ENCODE results near the gene PPA1.
"Not testable (repeated sequence)": the region's sequence is repeated elsewhere in the genome, so short reads cannot be mapped to it uniquely, and the experiment has no call there.

PPA1 gene

DNA sequence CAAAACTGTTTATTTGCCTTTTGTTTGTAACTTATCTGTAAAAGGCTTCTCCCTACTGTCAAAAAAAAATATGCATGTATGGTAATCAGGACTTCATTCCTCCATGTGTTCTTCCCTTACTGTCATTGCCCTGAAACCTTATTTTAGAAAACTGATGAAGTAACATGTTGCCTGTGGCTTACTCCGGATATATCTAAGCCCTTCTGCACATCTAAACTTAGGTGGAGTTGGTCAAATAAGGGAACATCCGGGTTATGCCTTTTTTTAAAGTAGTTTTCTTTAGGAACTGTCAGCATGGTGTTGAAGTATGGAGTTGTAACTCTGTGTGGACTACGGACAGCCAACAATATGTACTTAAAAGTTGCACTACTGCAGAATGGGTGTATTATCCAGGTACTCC is 69.1 kb downstream of the PPA1 start:
- no peak for DNase-seq

GRCh38 chr10:70163448-70163847 is 69.8 kb downstream of the PPA1 start:
- DNase-seq = no peak

- peak; percentile 66 for DNase-seq
These were observed 70.4 kb downstream of the PPA1 start for GRCh38 chr10:70162892-70163201.

DNA sequence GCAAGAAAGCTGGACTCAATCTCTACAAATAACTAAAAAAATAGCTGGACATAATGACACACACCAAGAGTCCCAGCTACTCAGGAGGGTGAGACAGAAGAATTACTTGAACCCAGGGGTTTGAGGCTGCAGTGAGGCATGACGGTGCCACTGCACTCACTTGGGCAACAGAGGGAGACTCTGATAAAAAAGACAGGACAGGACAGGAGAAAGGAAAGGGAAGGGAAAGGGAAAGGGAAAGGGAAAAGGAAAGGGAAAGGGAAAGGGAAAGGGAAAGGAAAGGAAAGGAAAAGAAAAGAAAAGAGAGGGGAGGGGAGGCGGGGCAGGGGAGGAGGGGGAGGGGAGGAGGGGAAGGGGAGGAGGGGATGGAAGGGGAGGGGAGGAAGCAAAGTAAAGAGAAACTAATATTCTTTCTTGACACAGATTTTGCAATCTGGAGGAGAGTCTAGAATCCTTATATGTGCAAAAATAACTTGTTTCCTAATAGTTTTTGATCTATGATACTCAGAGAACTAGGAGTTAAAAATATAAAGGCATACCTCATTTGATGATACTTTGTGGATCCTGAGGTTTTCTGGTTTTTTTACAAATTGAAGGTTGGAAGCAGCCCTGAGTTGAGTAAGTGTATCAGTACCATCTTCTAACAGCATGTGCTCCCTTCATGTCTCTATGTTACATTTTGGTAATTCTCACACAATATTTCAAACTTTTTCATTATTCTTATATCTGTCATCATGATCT is 70.9 kb downstream of the PPA1 start:
- peak; percentile 76 for DNase-seq

DNA sequence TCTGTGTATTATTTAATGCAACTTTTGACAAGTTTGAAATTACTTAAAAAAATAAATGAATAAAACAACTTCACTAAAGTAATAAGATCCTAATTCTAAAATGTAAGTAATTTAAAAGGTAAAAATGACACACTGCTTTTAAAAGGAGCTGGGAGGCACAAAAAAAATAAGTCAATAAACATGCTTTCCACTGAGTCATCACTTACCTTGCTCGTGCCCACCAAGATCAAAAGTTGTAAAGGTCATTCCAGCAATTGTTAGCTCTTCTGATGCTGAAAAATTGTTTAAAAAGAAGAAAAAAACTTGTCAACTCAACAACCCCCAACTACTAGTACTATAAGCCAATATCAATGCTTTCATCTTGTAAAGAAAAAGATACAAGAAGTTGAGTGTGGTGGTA is 72.4 kb downstream of the PPA1 start:
- DNase-seq = no peak

- DNase-seq = not testable (repeated sequence)
These were observed 73.9 kb downstream of the PPA1 start for GRCh38 chr10:70159366-70159765.

DNA sequence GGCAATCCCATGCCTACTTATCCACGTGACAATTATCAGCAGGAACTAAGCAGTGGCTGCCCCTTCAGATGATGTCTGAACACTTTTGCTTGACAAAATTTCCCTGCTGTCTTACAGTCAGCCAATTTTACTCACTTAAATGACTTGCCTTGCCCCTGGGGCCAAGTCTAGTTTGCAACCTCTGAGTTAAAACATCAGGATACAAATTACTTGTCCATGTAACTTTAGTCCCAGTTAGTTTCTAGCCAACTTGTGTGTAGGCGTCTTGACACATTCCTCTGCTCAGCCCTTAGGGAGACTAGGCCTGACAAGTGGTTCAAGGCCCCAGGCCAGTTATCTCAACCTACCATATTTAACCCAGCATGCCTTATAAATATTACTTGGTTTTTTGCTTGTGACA is 75.1 kb downstream of the PPA1 start:
- no peak for DNase-seq

- no peak for DNase-seq
These were observed 77.9 kb downstream of the PPA1 start for GRCh38 chr10:70155255-70155838.

Data from suppressor macrophage treated with lipopolysaccharide for 4 hours (primary cell).